Natural killer cell (primary cell): ENCODE results near the gene AATK. TPM values are rescaled to one million over a fixed set of nuclear protein-coding genes. Genes with fewer than 3 reads are reported as not detected.

Experiments used
- ATAC-seq, 3 donors: fragments of 150-1000 bp in 2 of 3; fragments of 200-7000 bp in 1 of 3; cut with Tn5 transposase; 1 replicate in 1 of 3; 2 replicates in 2 of 3; pipeline ENCODE4 v1.10.0; 2021; ENCODE audit warnings: mild to moderate bottlenecking in 2 of 3, moderate library complexity in 2 of 3
- DNase-seq, 2 donors: peaks; one replicate each; pipeline versions ENCODE4 v3.0.0 to v3.0.0-alpha.2; 2013 to 2021; ENCODE audit warnings: mixed read lengths in 1 of 2
- H3K27ac ChIP-seq: one replicate; pipeline ENCODE4 v1.5.1; 2013; ENCODE audit warnings: mild to moderate bottlenecking, low read length
- H3K27me3 ChIP-seq: one replicate; pipeline ENCODE4 v1.6.1; 2013; ENCODE audit warnings: low read length; ENCODE audit not compliant: control insufficient read depth, insufficient read depth
- H3K36me3 ChIP-seq: one replicate; pipeline ENCODE4 v1.6.1; 2013; ENCODE audit warnings: low read length; ENCODE audit not compliant: control insufficient read depth, insufficient read depth
- H3K4me1 ChIP-seq: one replicate; pipeline ENCODE4 v1.6.1; 2013; ENCODE audit warnings: low read length; ENCODE audit not compliant: control insufficient read depth, insufficient read depth
- H3K4me3 ChIP-seq: one replicate; pipeline ENCODE4 v1.5.1; 2013; ENCODE audit warnings: low read length
- H3K9me3 ChIP-seq: one replicate; pipeline ENCODE4 v1.6.1; 2013; ENCODE audit warnings: low read length; ENCODE audit not compliant: control insufficient read depth, insufficient read depth
- H3K27ac Mint-ChIP-seq, 2 donors: one replicate each; pipeline ENCODE4 v1.8.0; 2022; ENCODE audit warnings: mild to moderate bottlenecking in 2 of 2, mixed read lengths in 2 of 2, moderate library complexity in 1 of 2
- H3K27me3 Mint-ChIP-seq, 2 donors: one replicate each; pipeline ENCODE4 v1.8.0; 2022; ENCODE audit warnings: low read depth in 2 of 2, mixed read lengths in 2 of 2
- H3K36me3 Mint-ChIP-seq: one replicate; pipeline ENCODE4 v1.8.0; 2022; ENCODE audit warnings: mixed read lengths
- H3K4me1 Mint-ChIP-seq, 2 donors: one replicate each; pipeline ENCODE4 v1.8.0; 2022; ENCODE audit warnings: mixed read lengths in 2 of 2
- H3K4me3 Mint-ChIP-seq: one replicate; pipeline ENCODE4 v1.8.0; 2022; ENCODE audit warnings: mild to moderate bottlenecking, moderate library complexity, mixed read lengths
- H3K9me3 Mint-ChIP-seq, 2 donors: one replicate each; pipeline ENCODE4 v1.8.0; 2022; ENCODE audit warnings: mixed read lengths in 2 of 2
- WGBS: methylation state at CpG from one replicate; pipeline ENCODE4 v1.1.7; 2013; ENCODE audit warnings: missing lambda C conversion rate; ENCODE audit not compliant: insufficient coverage; 5-methylcytosine and 5-hydroxymethylcytosine counted together
- intact Hi-C: fragments of 100-400 bp; cut with micrococcal nuclease; formaldehyde crosslinking; loops from one replicate; pipeline ENCODE4 v1.14.2; 2022
- total RNA-seq, 4 donors: library from RNA; stranded (reverse); fragments of 120-200 nt in 1 of 4; gene quantifications; one replicate each; pipeline versions ENCODE4 v1.2.3 to v1.2.4, GENCODE V29; 2013 to 2022
- TF ChIP-seq, protein P1 (sequence below): fragments of 200-600 bp; IDR thresholded peaks from one replicate; pipeline ENCODE4 v1.8.0; 2022; ENCODE audit warnings: antibody characterized with exemption

AATK gene
- total RNA-seq, 3 donors from 2014 or later (not counting 1 experiment from before 2014, with no cell fraction given): 8.5 to 13.7 (median 10.4) TPM

DNA sequence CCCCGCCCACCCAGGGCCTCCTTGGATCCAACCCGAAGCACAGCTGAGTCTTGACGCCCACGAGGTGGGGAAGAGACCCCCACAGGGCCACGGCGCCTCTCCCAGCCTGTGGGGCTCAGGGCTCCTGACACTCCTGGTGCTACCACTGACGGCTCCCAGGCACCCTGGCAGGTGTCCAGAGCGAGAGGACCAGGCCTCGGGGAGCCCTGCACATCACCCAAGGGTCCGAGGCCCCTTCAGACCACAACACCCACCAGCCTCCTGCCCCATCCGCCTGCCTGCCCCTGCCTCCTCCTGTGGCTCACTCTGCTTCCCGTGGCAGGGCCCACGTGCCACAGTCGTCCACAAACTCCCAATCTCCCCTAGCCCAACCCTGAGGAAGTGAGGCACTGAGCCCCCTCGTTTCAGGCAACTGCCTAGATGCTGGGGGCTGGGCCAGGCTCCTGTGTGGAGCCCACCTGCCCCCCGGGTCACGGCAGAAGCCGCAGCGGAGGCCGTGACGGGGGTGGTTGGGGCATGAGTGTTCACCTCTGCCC is 28.3 kb upstream of the AATK start:
- TF ChIP-seq, protein P1, sequence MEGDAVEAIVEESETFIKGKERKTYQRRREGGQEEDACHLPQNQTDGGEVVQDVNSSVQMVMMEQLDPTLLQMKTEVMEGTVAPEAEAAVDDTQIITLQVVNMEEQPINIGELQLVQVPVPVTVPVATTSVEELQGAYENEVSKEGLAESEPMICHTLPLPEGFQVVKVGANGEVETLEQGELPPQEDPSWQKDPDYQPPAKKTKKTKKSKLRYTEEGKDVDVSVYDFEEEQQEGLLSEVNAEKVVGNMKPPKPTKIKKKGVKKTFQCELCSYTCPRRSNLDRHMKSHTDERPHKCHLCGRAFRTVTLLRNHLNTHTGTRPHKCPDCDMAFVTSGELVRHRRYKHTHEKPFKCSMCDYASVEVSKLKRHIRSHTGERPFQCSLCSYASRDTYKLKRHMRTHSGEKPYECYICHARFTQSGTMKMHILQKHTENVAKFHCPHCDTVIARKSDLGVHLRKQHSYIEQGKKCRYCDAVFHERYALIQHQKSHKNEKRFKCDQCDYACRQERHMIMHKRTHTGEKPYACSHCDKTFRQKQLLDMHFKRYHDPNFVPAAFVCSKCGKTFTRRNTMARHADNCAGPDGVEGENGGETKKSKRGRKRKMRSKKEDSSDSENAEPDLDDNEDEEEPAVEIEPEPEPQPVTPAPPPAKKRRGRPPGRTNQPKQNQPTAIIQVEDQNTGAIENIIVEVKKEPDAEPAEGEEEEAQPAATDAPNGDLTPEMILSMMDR: no peak
- Histone ChIP-seq H3K27me3 (no peaks in the 10 kb centered on the region), H3K27ac (no peak overlapping the region), H3K36me3 (no peaks in the 10 kb centered on the region), H3K4me1 (no peaks in the 10 kb centered on the region), H3K9me3 (no peaks in the 10 kb centered on the region), H3K4me3 (no peak overlapping the region)
- no peak overlapping the region for H3K4me3 Mint-ChIP-seq
- intact Hi-C loops: no loop called here
- ATAC-seq (no peak), DNase-seq (no peak)
- no peaks in the 10 kb centered on the region for H3K9me3 Mint-ChIP-seq
- no peak overlapping the region for H3K27ac Mint-ChIP-seq
- H3K4me1 Mint-ChIP-seq: no peaks in the 10 kb centered on the region
- H3K36me3 Mint-ChIP-seq: no peaks in the 10 kb centered on the region
- WGBS: 96% methylated on average over 21 of the region's 21 CpGs
- H3K27me3 Mint-ChIP-seq: no peaks in the 10 kb centered on the region

DNA sequence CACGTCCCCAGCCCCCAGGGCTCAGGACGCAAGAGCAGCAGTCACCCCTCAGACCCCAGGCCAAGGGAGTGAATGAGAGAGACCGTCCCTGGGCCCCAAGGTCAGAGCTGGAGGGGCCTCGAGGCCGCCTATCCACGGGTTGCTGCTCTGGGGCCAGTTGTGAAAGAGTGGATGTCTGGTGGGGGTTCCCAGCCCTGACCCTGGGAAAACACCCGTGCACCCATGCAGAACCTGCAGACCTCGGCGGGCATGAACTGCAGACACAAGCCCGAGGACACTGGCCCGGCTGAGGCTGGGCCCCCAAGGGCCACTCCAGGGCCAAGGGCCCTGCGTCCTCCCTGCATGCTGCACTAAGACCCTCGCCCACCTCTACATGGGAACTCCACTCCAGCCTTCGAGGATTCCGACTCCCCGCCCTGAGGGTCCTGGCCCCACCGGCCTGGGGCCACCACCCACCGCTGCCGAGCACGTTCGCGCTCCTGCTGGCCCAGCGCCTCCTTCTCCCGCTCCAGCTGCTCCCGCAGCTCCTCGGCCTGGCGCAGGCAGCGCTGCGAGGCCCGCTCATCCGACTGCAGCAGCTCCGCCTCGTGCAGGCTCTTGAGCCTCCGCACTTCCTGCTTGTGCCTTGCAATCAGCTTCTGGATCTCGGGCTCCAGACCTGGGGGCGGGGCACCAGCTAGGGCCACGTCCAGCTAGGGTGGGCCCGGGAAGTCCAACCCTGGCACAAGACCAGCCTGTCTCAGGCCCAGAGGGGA is 27.6 kb upstream of the AATK start:
- Mint-ChIP-seq H3K4me3 (no peak overlapping the region), H3K27me3 (no peaks in the 10 kb centered on the region), H3K4me1 (no peaks in the 10 kb centered on the region), H3K27ac (no peak overlapping the region), H3K36me3 (no peaks in the 10 kb centered on the region), H3K9me3 (no peaks in the 10 kb centered on the region)
- no peak for ATAC-seq
- 95% methylated on average over 38 of the region's 38 CpGs for WGBS
- Histone ChIP-seq H3K4me1 (no peaks in the 10 kb centered on the region), H3K36me3 (no peaks in the 10 kb centered on the region), H3K27ac (no peak overlapping the region), H3K9me3 (no peaks in the 10 kb centered on the region), H3K27me3 (no peaks in the 10 kb centered on the region), H3K4me3 (no peak overlapping the region)
- TF ChIP-seq, protein P1: no peak
- no peak for DNase-seq
- intact Hi-C loops: no loop called here

DNA sequence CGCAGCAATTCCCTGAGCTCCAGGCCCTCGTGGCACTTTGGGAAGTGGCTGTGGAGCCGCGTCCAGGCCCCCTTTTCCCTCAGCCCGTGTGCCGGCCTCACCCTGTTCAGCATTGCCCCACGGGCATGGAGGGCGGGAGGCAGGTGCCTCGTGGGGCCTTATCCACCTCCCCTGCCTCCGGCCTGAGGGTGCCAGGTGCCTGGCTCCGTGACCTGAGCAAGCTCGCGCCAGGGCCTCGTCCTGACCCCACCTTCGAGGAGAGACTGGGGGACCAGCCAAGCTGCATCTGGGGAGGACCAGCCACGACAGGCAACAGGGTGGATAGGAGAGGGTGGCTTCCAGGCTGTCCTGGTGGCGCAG is 27.0 kb upstream of the AATK start:
- no peaks in the 10 kb centered on the region for H3K9me3 ChIP-seq
- DNase-seq (no peak), ATAC-seq (no peak)
- WGBS: 93% methylated on average over 17 of the region's 17 CpGs
- H3K4me3 ChIP-seq: no peak overlapping the region
- no peaks in the 10 kb centered on the region for H3K4me1 ChIP-seq
- H3K4me1 Mint-ChIP-seq: no peaks in the 10 kb centered on the region
- H3K27ac Mint-ChIP-seq: no peak overlapping the region
- no peaks in the 10 kb centered on the region for H3K9me3 Mint-ChIP-seq
- no peak overlapping the region for H3K4me3 Mint-ChIP-seq
- no peak overlapping the region for H3K27ac ChIP-seq
- H3K27me3 Mint-ChIP-seq: no peaks in the 10 kb centered on the region
- no peaks in the 10 kb centered on the region for H3K27me3 ChIP-seq
- no peaks in the 10 kb centered on the region for H3K36me3 ChIP-seq
- TF ChIP-seq, protein P1: no peak
- no peaks in the 10 kb centered on the region for H3K36me3 Mint-ChIP-seq
- intact Hi-C loops: no loop called here
